K562 (cell line): ENCODE results near the gene TYW1B. TPM values are rescaled to one million over a fixed set of nuclear protein-coding genes. Genes with fewer than 3 reads are reported as not detected.
A peak's percentile ranks its signal among the peaks of the same experiment; 100 is the strongest.
"Not testable (repeated sequence)": the region's sequence is repeated elsewhere in the genome, so short reads cannot be mapped to it uniquely, and the experiment has no call there.

ENCODE experiments used
- ATAC-seq: fragments of 200-7000 bp; cut with Tn5 transposase; 3 replicates; pipeline ENCODE4 v1.9.1; 2020; ENCODE audit warnings: moderate library complexity
- BruUV-seq: library from RNA; stranded (reverse); fragments of 400-500 nt; replicated peaks from 2 replicates; lab custom pipeline; 2021; lab: Mats Ljungman, UMichigan
- CTCF ChIA-PET: fragments of 300-600 bp; formaldehyde crosslinking; extraction: SDS; loops from one replicate; lab custom pipeline; 2021; ENCODE audit warnings: low intra/inter-chr PET ratio; lab: Yijun Ruan, JAX
- POLR2A ChIA-PET: fragments of 300-600, 350-650 bp; sonication (Branson Sonifier 250); formaldehyde crosslinking; extraction: SDS; loops from one replicate; lab custom pipeline; 2021; ENCODE audit warnings: antibody characterized with exemption, inconsistent platforms; lab: Yijun Ruan, JAX
- DNase-seq, 4 experiments: peaks; one replicate each; pipeline versions ENCODE4 v3.0.0 to v3.0.0-alpha.2; 2011 to 2018; ENCODE audit warnings: low spot score in 3 of 4, mixed read lengths in 3 of 4; ENCODE audit errors: extremely low read depth in 1 of 4
- FAIRE-seq: peaks from 2 replicates; lab custom pipeline; 2011; peaks lifted over from hg19 to GRCh38; lab: Jason Lieb, UNC
- H2AFZ ChIP-seq: 2 replicates; pipeline ENCODE4 v1.6.0; 2011; ENCODE audit warnings: low read depth, low read length, control low read depth, inconsistent platforms
- H3K27ac ChIP-seq: fragments of 200-600 bp; 3 replicates; pipeline ENCODE4 v1.8.0; 2011; ENCODE audit warnings: low read depth, mild to moderate bottlenecking, control low read depth, inconsistent platforms, low read length, moderate library complexity, mixed read lengths; ENCODE audit errors: extremely low read depth
- H3K27me3 ChIP-seq, 2 experiments: fragments of 300-600 bp in 1 of 2; 2 replicates in 1 of 2; 3 replicates in 1 of 2; pipeline versions ENCODE4 v1.6.0 to v1.8.0; 2011; ENCODE audit warnings: inconsistent platforms in 2 of 2, low read length in 2 of 2, mild to moderate bottlenecking in 1 of 2, mixed read lengths in 1 of 2, moderate library complexity in 1 of 2; ENCODE audit not compliant: control insufficient read depth in 2 of 2, insufficient read depth in 2 of 2
- H3K36me3 ChIP-seq: fragments of 300-600 bp; 3 replicates; pipeline ENCODE4 v1.8.0; 2011; ENCODE audit warnings: mild to moderate bottlenecking, low read length, inconsistent platforms; ENCODE audit not compliant: control insufficient read depth, insufficient read depth
- H3K4me1 ChIP-seq, 2 experiments: fragments of 200-600 bp in 1 of 2; replicated peaks in 1 of 2; 2 replicates in 1 of 2; 3 replicates in 1 of 2; pipeline versions ENCODE4 v1.5.1 to v1.8.0; 2011; ENCODE audit warnings: inconsistent platforms in 2 of 2, low read length in 2 of 2, mild to moderate bottlenecking in 1 of 2, mixed read lengths in 1 of 2, moderate library complexity in 1 of 2; ENCODE audit not compliant: control insufficient read depth in 2 of 2, insufficient read depth in 2 of 2
- H3K4me2 ChIP-seq: 2 replicates; pipeline ENCODE4 v1.6.1; 2011; ENCODE audit warnings: low read length, control low read depth, inconsistent platforms, mixed read lengths; ENCODE audit not compliant: insufficient read depth
- H3K4me3 ChIP-seq: fragments of 200-600 bp; sonication (generic), shearing (Covaris generic); 2 replicates; pipeline ENCODE4 v1.5.1; 2016; ENCODE audit warnings: control low read depth, inconsistent platforms
- H3K79me2 ChIP-seq: fragments of 200-600 bp; 3 replicates; pipeline ENCODE4 v1.8.0; 2011; ENCODE audit warnings: low read length, inconsistent platforms; ENCODE audit not compliant: control insufficient read depth, insufficient read depth
- H3K9ac ChIP-seq, 2 experiments: 2 replicates each; pipeline versions ENCODE4 v1.6.0 to v1.6.1; 2011; ENCODE audit warnings: low read depth in 2 of 2, low read length in 2 of 2, control low read depth in 1 of 2, inconsistent platforms in 1 of 2, mild to moderate bottlenecking in 1 of 2, mixed read lengths in 1 of 2; ENCODE audit not compliant: insufficient read depth in 1 of 2
- H3K9me1 ChIP-seq: one replicate; pipeline ENCODE4 v1.6.0; 2011; ENCODE audit warnings: inconsistent platforms, mild to moderate bottlenecking, low read length, moderate library complexity; ENCODE audit not compliant: control insufficient read depth, insufficient read depth
- H3K9me3 ChIP-seq: replicated peaks from 2 replicates; pipeline ENCODE4 v1.5.1; 2011; ENCODE audit warnings: low read depth, low read length, inconsistent platforms; ENCODE audit not compliant: control insufficient read depth, insufficient read depth
- H4K20me1 ChIP-seq: replicated peaks from 2 replicates; pipeline ENCODE4 v1.6.1; 2011; ENCODE audit warnings: low read length, inconsistent platforms, mixed read lengths; ENCODE audit not compliant: control insufficient read depth, insufficient read depth
- ARID3B ChIP-seq: fragments of 250-450 bp; sonication (Bioruptor Pico); IDR thresholded peaks from 2 replicates; pipeline ENCODE4 v1.4.0; 2020; ENCODE audit warnings: borderline replicate concordance
- CAMTA2 ChIP-seq: fragments of 250-450 bp; sonication (Bioruptor Pico); conservative IDR thresholded peaks from 2 replicates; pipeline ENCODE4 v1.5.1; 2022
- CEBPB ChIP-seq: fragments of 450-650 bp; IDR thresholded peaks from 2 replicates; pipeline ENCODE4 v1.6.1; 2016; ENCODE audit warnings: missing genetic modification characterization, missing compliant biosample characterization
- CEBPG ChIP-seq, 3 experiments: fragments of 200-800 bp in 1 of 3; sonication (Bioruptor generic) in 1 of 3; sonication (generic) in 1 of 3; formaldehyde crosslinking in 1 of 3; IDR thresholded peaks in 2 of 3; conservative IDR thresholded peaks in 1 of 3; 2 replicates each; pipeline versions ENCODE4 v1.6.1 to v1.8.0; 2016 to 2022; ENCODE audit warnings: missing compliant biosample characterization in 2 of 3, missing genetic modification characterization in 2 of 3, mild to moderate bottlenecking in 1 of 3, missing genetic modification reagents in 1 of 3
- IRF1 ChIP-seq: sonication (generic); formaldehyde crosslinking; IDR thresholded peaks from 2 replicates; pipeline ENCODE4 v1.8.0; 2022; ENCODE audit warnings: missing genetic modification reagents, mild to moderate bottlenecking, borderline replicate concordance
- MED1 ChIP-seq: sonication (generic); formaldehyde crosslinking; IDR thresholded peaks from 2 replicates; pipeline ENCODE4 v1.8.1; 2023; ENCODE audit warnings: missing genetic modification reagents, borderline replicate concordance
- PML ChIP-seq: IDR thresholded peaks from 2 replicates; pipeline ENCODE4 v1.6.1; 2012; ENCODE audit warnings: low read length, inconsistent platforms
- RBM14 ChIP-seq: fragments of 200-400 bp; formaldehyde crosslinking; IDR thresholded peaks from 2 replicates; pipeline ENCODE4 v1.6.1; 2018; ENCODE audit warnings: low read depth, mild to moderate bottlenecking, low read length, moderate library complexity, borderline replicate concordance; ENCODE audit not compliant: insufficient read depth
- ZNF12 ChIP-seq: sonication (generic); formaldehyde crosslinking; IDR thresholded peaks from 2 replicates; pipeline ENCODE4 v1.4.0; 2020; ENCODE audit warnings: mild to moderate bottlenecking, missing genetic modification reagents
- WGBS: fragments of 100-300 bp; shearing (Covaris generic); methylation state at CpG from one replicate; pipeline ENCODE4 v1.1.6; 2016; ENCODE audit warnings: low coverage, mixed read lengths; ENCODE audit not compliant: insufficient coverage; ENCODE audit errors: missing lambda C conversion rate; 5-methylcytosine and 5-hydroxymethylcytosine counted together
- in situ Hi-C: fragments of 300-500 bp; cut with MboI; formaldehyde crosslinking; loops from 4 replicates; pipeline ENCODE4 v1.15.0; 2018; ENCODE audit warnings: inconsistent platforms, mixed read lengths
- intact Hi-C: fragments of 100-400 bp; cut with micrococcal nuclease; formaldehyde crosslinking; loops from 2 replicates; pipeline ENCODE4 v1.14.2; 2022
- polyA plus RNA-seq, 8 experiments: library from polyadenylated mRNA; depleted of rRNA in 4 of 8; stranded (reverse) in 5 of 8; unstranded in 3 of 8; fragments of >200 nt; fragmentation: Nextera tagmentation in 2 of 8; fragmentation: Illumina TruSeq in 1 of 8; extraction: Ambion mirVana in 2 of 8; extraction: Trizol in 1 of 8; gene quantifications; 2 replicates each; pipeline versions ENCODE4 v1.2.1 to v1.2.3, GENCODE V29; 2011 to 2014; ENCODE audit warnings: inconsistent platforms in 1 of 8, missing spikeins in 1 of 8
- total RNA-seq, 7 experiments: library from RNA; depleted of rRNA in 6 of 7; stranded (reverse); fragments of >200 nt in 6 of 7; fragmentation: Illumina TruSeq in 2 of 7; extraction: Trizol in 2 of 7; gene quantifications; 2 replicates each; pipeline versions ENCODE4 v1.2.1 to v1.2.3, GENCODE V29; 2011 to 2021; ENCODE audit warnings: low replicate concordance in 1 of 7

Gene TYW1B
- total and polyA plus RNA-seq, 9 of the 15 experiments (the other 6 are each of a cell fraction or from before 2014, with no cell fraction given): 5.8 to 14.7 (median 9.8) TPM

- H3K4me1 ChIP-seq; H3K9me1 ChIP-seq; H3K36me3 ChIP-seq; intact Hi-C loops; POLR2A ChIA-PET; H2AFZ ChIP-seq; H3K27ac ChIP-seq; CTCF ChIA-PET; H3K9ac ChIP-seq; TF ChIP-seq CEBPG (CRISPR knock-in tag; IDR thresholded peaks at IDR 0.05): not testable (repeated sequence)
- WGBS: 88% methylated on average over 1 of the region's 2 CpGs
- peak; percentile 38 to 71; a peak in 2 of 4 replicates for TF ChIP-seq CEBPG (tag; conservative IDR thresholded peaks at IDR 0.05 in 1 of 2, IDR thresholded peaks at IDR 0.05 in 1 of 2)
- peak; percentile 55 for TF ChIP-seq CEBPB (tag)
- TF ChIP-seq, all 486 proteins: peak for 2; not testable (repeated sequence) for 484
- DNase-seq, H4K20me1 ChIP-seq, H3K27me3 ChIP-seq, H3K9me3 ChIP-seq, H3K79me2 ChIP-seq, H3K4me2 ChIP-seq, H3K4me3 ChIP-seq, BruUV-seq, ATAC-seq, in situ Hi-C loops: not testable (repeated sequence)
- peak; percentile 35 for FAIRE-seq
These were observed 152.3 kb downstream of the TYW1B start for GRCh38 chr7:72675686-72676085.

- Histone ChIP-seq H3K4me2 (no peak overlapping the region), H3K4me1 (no peaks in the 10 kb centered on the region), H2AFZ (no peak overlapping the region), H3K9ac (no peak overlapping the region), H3K4me3 (no peak overlapping the region), H3K9me3 (no peaks in the 10 kb centered on the region), H4K20me1 (no peaks in the 10 kb centered on the region), H3K9me1 (no peaks in the 10 kb centered on the region), H3K79me2 (no peaks in the 10 kb centered on the region), H3K36me3 (no peaks in the 10 kb centered on the region), H3K27me3 (no peaks in the 10 kb centered on the region)
- DNase-seq (no peak), ATAC-seq (no peak), FAIRE-seq (no peak)
- POLR2A ChIA-PET: no interaction called here
- in situ Hi-C loops (no loop called here), intact Hi-C loops (no loop called here)
- 50% methylated on average over 3 of the region's 3 CpGs for WGBS
- CTCF ChIA-PET: no interaction called here
- BruUV-seq: no TSS peak
- TF ChIP-seq ARID3B (CRISPR knock-in tag): no peak
- no peak for TF ChIP-seq PML
- TF ChIP-seq ZNF12 (CRISPR knock-in tag): no peak
- no peak for TF ChIP-seq MED1 (CRISPR knock-in tag)
- no peak for TF ChIP-seq IRF1 (CRISPR knock-in tag)
- no peak for TF ChIP-seq RBM14
- no peak for TF ChIP-seq CAMTA2 (CRISPR knock-in tag)
- TF ChIP-seq, all 486 proteins: peak for 0
- no peak overlapping the region for H3K27ac ChIP-seq
These were observed 153.6 kb downstream of the TYW1B start for GRCh38 chr7:72674394-72674793.
